HG03066 (cell line): ENCODE results near the gene ZFYVE9.
A peak's percentile ranks its signal among the peaks of the same experiment; 100 is the strongest.
"Not testable (repeated sequence)": the region's sequence is repeated elsewhere in the genome, so short reads cannot be mapped to it uniquely, and the experiment has no call there.

ENCODE experiments used
- ATAC-seq: cut with Tn5 transposase; IDR thresholded peaks from one replicate; pipeline ENCODE4 v1.9.1; 2021; ENCODE audit warnings: low read depth; ENCODE audit not compliant: unreplicated experiment

Gene ZFYVE9

GRCh38 chr1:52142220-52143183 lies 613 bp downstream of the ZFYVE9 start:
- peak; percentile 43 for ATAC-seq

- no peak for ATAC-seq
Measured at GRCh38 chr1:52145137-52145536, 3.2 kb downstream of the ZFYVE9 start.

- ATAC-seq = not testable (repeated sequence)
Measured at GRCh38 chr1:52150445-52150844, 8.6 kb downstream of the ZFYVE9 start.

GRCh38 chr1:52150946-52151345 lies 9.1 kb downstream of the ZFYVE9 start:
- no peak for ATAC-seq

GRCh38 chr1:52152572-52152971 lies 10.7 kb downstream of the ZFYVE9 start:
- no peak for ATAC-seq

- ATAC-seq = no peak
Measured at GRCh38 chr1:52153010-52153409, 11.1 kb downstream of the ZFYVE9 start.

GRCh38 chr1:52153898-52154297 lies 12.0 kb downstream of the ZFYVE9 start:
- no peak for ATAC-seq

- no peak for ATAC-seq
Measured at GRCh38 chr1:52156460-52156859, 14.6 kb downstream of the ZFYVE9 start.

GRCh38 chr1:52157582-52157981 lies 15.7 kb downstream of the ZFYVE9 start:
- no peak for ATAC-seq

GRCh38 chr1:52158218-52158617 lies 16.3 kb downstream of the ZFYVE9 start:
- no peak for ATAC-seq

GRCh38 chr1:52159033-52159789 lies 17.3 kb downstream of the ZFYVE9 start:
- no peak for ATAC-seq

- no peak for ATAC-seq
Measured at GRCh38 chr1:52162947-52163346, 21.1 kb downstream of the ZFYVE9 start.

- no peak for ATAC-seq
Measured at GRCh38 chr1:52164604-52165003, 22.7 kb downstream of the ZFYVE9 start.

GRCh38 chr1:52166996-52167753 lies 25.3 kb downstream of the ZFYVE9 start:
- no peak for ATAC-seq

GRCh38 chr1:52168373-52169080 lies 26.6 kb downstream of the ZFYVE9 start:
- no peak for ATAC-seq

- not testable (repeated sequence) for ATAC-seq
Measured at GRCh38 chr1:52171149-52171548, 29.3 kb downstream of the ZFYVE9 start.

GRCh38 chr1:52179073-52179472 lies 37.2 kb downstream of the ZFYVE9 start:
- ATAC-seq = no peak

- no peak for ATAC-seq
Measured at GRCh38 chr1:52180176-52180575, 38.3 kb downstream of the ZFYVE9 start.

GRCh38 chr1:52181759-52182158 lies 39.9 kb downstream of the ZFYVE9 start:
- not testable (repeated sequence) for ATAC-seq

GRCh38 chr1:52182328-52182727 lies 40.4 kb downstream of the ZFYVE9 start:
- ATAC-seq = not testable (repeated sequence)
